MG63 (cell line): ENCODE results near the gene IGFBP2. TPM values are rescaled to one million over a fixed set of nuclear protein-coding genes. Genes with fewer than 3 reads are reported as not detected.

Experiments
- DNase-seq: peaks from one replicate; pipeline ENCODE4 v3.0.0-alpha.2; 2020
- H3K27me3 ChIP-seq: fragments of 250-450 bp; sonication (Bioruptor Pico); 2 replicates; pipeline ENCODE4 v1.5.1; 2020; ENCODE audit warnings: mild to moderate bottlenecking, moderate library complexity
- H3K36me3 ChIP-seq: fragments of 250-450 bp; sonication (Bioruptor Pico); 2 replicates; pipeline ENCODE4 v1.5.1; 2020; ENCODE audit warnings: mild to moderate bottlenecking, moderate library complexity
- H3K4me3 ChIP-seq: fragments of 250-450 bp; sonication (Bioruptor Pico); 2 replicates; pipeline ENCODE4 v1.5.1; 2020; ENCODE audit warnings: mild to moderate bottlenecking, moderate library complexity
- H3K9me3 ChIP-seq: fragments of 250-450 bp; sonication (Bioruptor Pico); 2 replicates; pipeline ENCODE4 v1.5.1; 2020; ENCODE audit warnings: mild to moderate bottlenecking, moderate library complexity
- total RNA-seq: library from RNA; depleted of rRNA; stranded (reverse); fragments of >200 nt; shearing (Covaris generic); gene quantifications from 2 replicates; pipeline ENCODE4 v1.2.3, GENCODE V29; 2014; ENCODE audit warnings: low replicate concordance; rRNA removed

IGFBP2 gene
- total RNA-seq, 1 experiment from 2014 or later = 249 TPM

GRCh38 chr2:216698895-216699294 is 65.7 kb downstream of the IGFBP2 start:
- H3K9me3 ChIP-seq = no peaks in the 10 kb centered on the region
- no peaks in the 10 kb centered on the region for H3K36me3 ChIP-seq
- no peak for DNase-seq

GRCh38 chr2:216700088-216700567 is 66.9 kb downstream of the IGFBP2 start:
- no peaks in the 10 kb centered on the region for H3K36me3 ChIP-seq
- DNase-seq = no peak
- H3K27me3 ChIP-seq = no peaks in the 10 kb centered on the region
- H3K9me3 ChIP-seq = no peaks in the 10 kb centered on the region
- no peak overlapping the region for H3K4me3 ChIP-seq

More at GRCh38 chr2:216698895-216699294, 65.7 kb downstream of the IGFBP2 start:
- peaks cover 4% of the 10 kb centered on the region; the same call in 1 of the 2 replicates for H3K27me3 ChIP-seq
- H3K4me3 ChIP-seq = no peak overlapping the region

GRCh38 chr2:216700781-216701180 is 67.6 kb downstream of the IGFBP2 start:
- Histone ChIP-seq H3K4me3 (no peak overlapping the region), H3K9me3 (no peaks in the 10 kb centered on the region), H3K36me3 (no peaks in the 10 kb centered on the region), H3K27me3 (no peaks in the 10 kb centered on the region)
- no peak for DNase-seq

- no peak for DNase-seq
- Histone ChIP-seq H3K27me3 (no peaks in the 10 kb centered on the region), H3K36me3 (no peaks in the 10 kb centered on the region), H3K9me3 (no peaks in the 10 kb centered on the region), H3K4me3 (no peak overlapping the region)
These were observed 68.3 kb downstream of the IGFBP2 start for GRCh38 chr2:216701544-216701943.

GRCh38 chr2:216702756-216703155 is 69.5 kb downstream of the IGFBP2 start:
- no peaks in the 10 kb centered on the region for H3K36me3 ChIP-seq
- no peak for DNase-seq
- no peaks in the 10 kb centered on the region for H3K27me3 ChIP-seq
- no peak overlapping the region for H3K4me3 ChIP-seq
- no peaks in the 10 kb centered on the region for H3K9me3 ChIP-seq

GRCh38 chr2:216710551-216711301 is 77.5 kb downstream of the IGFBP2 start:
- peak; percentile 89 for DNase-seq
- Histone ChIP-seq H3K9me3 (no peaks in the 10 kb centered on the region), H3K36me3 (no peaks in the 10 kb centered on the region), H3K4me3 (no peak overlapping the region), H3K27me3 (no peaks in the 10 kb centered on the region)

- Histone ChIP-seq H3K9me3 (no peaks in the 10 kb centered on the region), H3K27me3 (no peaks in the 10 kb centered on the region), H3K36me3 (no peaks in the 10 kb centered on the region), H3K4me3 (no peak overlapping the region)
- no peak for DNase-seq
These were observed 78.1 kb downstream of the IGFBP2 start for GRCh38 chr2:216711348-216711747.

GRCh38 chr2:216713691-216714336 is 80.6 kb downstream of the IGFBP2 start:
- peak; percentile 93 for DNase-seq
- no peaks in the 10 kb centered on the region for H3K27me3 ChIP-seq

More at GRCh38 chr2:216713691-216714336, 80.6 kb downstream of the IGFBP2 start:
- no peaks in the 10 kb centered on the region for H3K36me3 ChIP-seq
- H3K4me3 ChIP-seq = no peak overlapping the region
- no peaks in the 10 kb centered on the region for H3K9me3 ChIP-seq

Other genes starting within 250 kb of the IGFBP2 start
- 6.4 and 11.0 TPM in 2 replicates for gene SMARCAL1, start 220.9 kb upstream of the IGFBP2 start, total RNA-seq
- 528 and 2,080 TPM in 2 replicates for gene RPL37A, start 134.6 kb upstream of the IGFBP2 start, total RNA-seq
- 1.8 and 3.8 TPM in 2 replicates for gene IGFBP5, start 62.1 kb downstream of the IGFBP2 start, total RNA-seq
- not detected in 2 replicates for gene TNP1, start 226.6 kb downstream of the IGFBP2 start, total RNA-seq